ENCODE results near the gene PARD3. TPM values are rescaled to one million over a fixed set of nuclear protein-coding genes. Genes with fewer than 3 reads are reported as not detected.

Gene PARD3
- total RNA-seq, 1 donor from 2014 or later, result 51.2 TPM

DNA sequence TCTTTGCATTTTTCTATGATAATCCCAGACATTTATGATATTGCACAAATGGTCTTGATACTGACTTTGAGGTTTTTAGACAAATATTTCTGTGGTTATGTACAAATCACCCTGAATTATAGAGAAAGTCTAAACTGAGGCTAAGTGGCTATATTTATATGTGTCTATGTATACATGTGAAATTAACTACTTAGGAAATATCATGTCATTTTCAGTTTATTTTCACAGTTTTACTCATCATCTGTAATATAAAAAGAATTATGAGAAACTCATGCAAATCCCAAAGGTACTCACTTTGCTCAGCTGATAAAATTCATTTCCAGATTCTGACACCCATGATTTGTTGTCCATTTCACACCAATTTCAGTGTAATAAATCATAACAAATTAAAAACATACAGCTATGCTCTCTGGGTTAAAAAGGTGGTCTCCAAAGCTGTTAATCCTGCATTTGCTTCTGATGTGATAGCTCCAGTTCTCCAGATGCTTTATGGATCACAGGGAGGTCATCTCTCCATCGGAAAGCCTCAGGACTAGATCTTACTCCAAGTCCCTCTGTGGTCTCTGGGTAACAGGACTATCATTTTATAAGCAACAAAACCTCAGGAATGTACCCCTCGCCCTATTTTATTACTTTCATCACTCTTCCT, 673.9 kb downstream of the PARD3 start:
- no peak for TF ChIP-seq CTCF (conservative IDR thresholded peaks at IDR 0.05)
- Mint-ChIP-seq H3K36me3 (ENCODE audit: low read depth) (peaks cover 2% of the 10 kb centered on the region), H3K27me3 (ENCODE audit: low read depth) (no peaks in the 10 kb centered on the region), H3K4me1 (peaks cover 20% of the 10 kb centered on the region), H3K9me3 (peaks cover 6% of the 10 kb centered on the region), H3K27ac (ENCODE audit: unreplicated experiment) (no peak overlapping the region), H3K4me3 (no peak overlapping the region)
- DNase-seq (ENCODE audit: low read depth, low spot score), result no peak

- Mint-ChIP-seq H3K4me3 (no peak overlapping the region), H3K9me3 (peaks cover 3% of the 10 kb centered on the region), H3K27ac (ENCODE audit: unreplicated experiment) (no peak overlapping the region), H3K27me3 (ENCODE audit: low read depth) (no peaks in the 10 kb centered on the region), H3K4me1 (peaks cover 12% of the 10 kb centered on the region), H3K36me3 (ENCODE audit: low read depth) (no peaks in the 10 kb centered on the region)
- TF ChIP-seq CTCF (conservative IDR thresholded peaks at IDR 0.05), result no peak
- DNase-seq (ENCODE audit: low read depth, low spot score), result no peak
Observed at GRCh38 chr10:34139559-34139958, 675.5 kb downstream of the PARD3 start.

GRCh38 chr10:34137955-34138354, 677.1 kb downstream of the PARD3 start:
- Mint-ChIP-seq H3K9me3 (peaks cover 3% of the 10 kb centered on the region), H3K27me3 (ENCODE audit: low read depth) (no peaks in the 10 kb centered on the region), H3K36me3 (ENCODE audit: low read depth) (peaks cover 3% of the 10 kb centered on the region), H3K4me1 (peaks cover 12% of the 10 kb centered on the region), H3K27ac (ENCODE audit: unreplicated experiment) (no peak overlapping the region), H3K4me3 (no peak overlapping the region)
- no peak for DNase-seq (ENCODE audit: low read depth, low spot score)
- TF ChIP-seq CTCF (conservative IDR thresholded peaks at IDR 0.05), result no peak

- no peak overlapping the region for H3K4me3 Mint-ChIP-seq
- no peaks in the 10 kb centered on the region for H3K9me3 Mint-ChIP-seq
- no peaks in the 10 kb centered on the region for H3K27me3 Mint-ChIP-seq (ENCODE audit: low read depth)
- DNase-seq (ENCODE audit: low read depth, low spot score), result no peak
- peaks cover 12% of the 10 kb centered on the region for H3K4me1 Mint-ChIP-seq
- H3K27ac Mint-ChIP-seq (ENCODE audit: unreplicated experiment), result no peak overlapping the region
- no peak for TF ChIP-seq CTCF (conservative IDR thresholded peaks at IDR 0.05)
- peaks cover 3% of the 10 kb centered on the region for H3K36me3 Mint-ChIP-seq (ENCODE audit: low read depth)
Observed at GRCh38 chr10:34137201-34137600, 677.9 kb downstream of the PARD3 start.

DNA sequence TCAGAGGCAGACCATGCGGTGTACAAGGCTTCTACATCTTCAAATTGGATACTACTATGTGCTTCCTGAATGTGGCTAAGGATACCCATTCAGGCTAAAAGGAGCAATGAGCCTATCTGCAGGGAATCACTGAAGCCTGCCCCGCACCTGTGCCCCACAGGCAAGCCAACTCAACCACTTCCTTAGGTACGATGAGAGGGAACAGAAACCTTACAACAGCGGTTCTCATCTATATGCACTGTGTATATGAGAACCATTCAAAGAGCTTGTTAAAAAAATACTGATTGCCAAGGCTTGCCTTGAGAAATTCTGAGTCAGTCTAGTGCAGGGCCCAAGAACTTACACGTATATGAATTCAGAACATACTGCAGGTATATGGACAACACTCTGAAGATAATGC, 679.6 kb downstream of the PARD3 start:
- Mint-ChIP-seq H3K36me3 (ENCODE audit: low read depth) (peaks cover 4% of the 10 kb centered on the region), H3K9me3 (no peaks in the 10 kb centered on the region), H3K27ac (ENCODE audit: unreplicated experiment) (no peak overlapping the region), H3K4me1 (peaks cover 15% of the 10 kb centered on the region), H3K27me3 (ENCODE audit: low read depth) (no peaks in the 10 kb centered on the region), H3K4me3 (no peak overlapping the region)
- TF ChIP-seq CTCF (conservative IDR thresholded peaks at IDR 0.05), result no peak
- no peak for DNase-seq (ENCODE audit: low read depth, low spot score)

Data from neural crest cell (in vitro differentiated cells).